HG03045 (cell line): Measurements from ENCODE around the gene SECTM1.
"Not testable (repeated sequence)": the region's sequence is repeated elsewhere in the genome, so short reads cannot be mapped to it uniquely, and the experiment has no call there.

Experiments used
- ATAC-seq: cut with Tn5 transposase; IDR thresholded peaks from one replicate; pipeline ENCODE4 v1.9.1; 2021; ENCODE audit warnings: mild to moderate bottlenecking, moderate library complexity; ENCODE audit not compliant: unreplicated experiment

The SECTM1 gene

GRCh38 chr17:82349287-82349701 lies 15.7 kb upstream of the SECTM1 start:
- no peak for ATAC-seq

DNA sequence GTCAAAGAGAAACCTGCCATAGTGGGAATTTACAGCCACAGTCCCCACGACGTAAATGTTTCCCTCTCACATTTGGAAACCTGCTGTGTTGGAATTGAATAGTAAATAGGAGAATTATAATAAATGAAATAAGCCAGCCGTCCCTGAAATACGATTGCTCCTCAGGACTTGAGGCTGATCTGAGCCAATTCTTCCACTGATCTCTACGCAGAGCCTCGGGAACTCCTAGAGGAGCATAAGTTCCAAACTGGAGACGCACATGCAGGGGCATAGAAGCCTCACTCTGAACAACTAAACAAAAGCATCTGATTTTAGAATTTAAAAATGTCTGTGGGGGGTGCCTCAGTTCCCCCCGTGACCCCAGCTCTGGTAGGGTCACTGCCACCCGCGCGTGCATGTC lies 15.3 kb upstream of the SECTM1 start:
- ATAC-seq = no peak

- ATAC-seq = no peak
Observed at GRCh38 chr17:82348434-82348833, 14.9 kb upstream of the SECTM1 start.

GRCh38 chr17:82347994-82348393 lies 14.4 kb upstream of the SECTM1 start:
- not testable (repeated sequence) for ATAC-seq

- no peak for ATAC-seq
Observed at GRCh38 chr17:82346342-82347300, 13.1 kb upstream of the SECTM1 start.

DNA sequence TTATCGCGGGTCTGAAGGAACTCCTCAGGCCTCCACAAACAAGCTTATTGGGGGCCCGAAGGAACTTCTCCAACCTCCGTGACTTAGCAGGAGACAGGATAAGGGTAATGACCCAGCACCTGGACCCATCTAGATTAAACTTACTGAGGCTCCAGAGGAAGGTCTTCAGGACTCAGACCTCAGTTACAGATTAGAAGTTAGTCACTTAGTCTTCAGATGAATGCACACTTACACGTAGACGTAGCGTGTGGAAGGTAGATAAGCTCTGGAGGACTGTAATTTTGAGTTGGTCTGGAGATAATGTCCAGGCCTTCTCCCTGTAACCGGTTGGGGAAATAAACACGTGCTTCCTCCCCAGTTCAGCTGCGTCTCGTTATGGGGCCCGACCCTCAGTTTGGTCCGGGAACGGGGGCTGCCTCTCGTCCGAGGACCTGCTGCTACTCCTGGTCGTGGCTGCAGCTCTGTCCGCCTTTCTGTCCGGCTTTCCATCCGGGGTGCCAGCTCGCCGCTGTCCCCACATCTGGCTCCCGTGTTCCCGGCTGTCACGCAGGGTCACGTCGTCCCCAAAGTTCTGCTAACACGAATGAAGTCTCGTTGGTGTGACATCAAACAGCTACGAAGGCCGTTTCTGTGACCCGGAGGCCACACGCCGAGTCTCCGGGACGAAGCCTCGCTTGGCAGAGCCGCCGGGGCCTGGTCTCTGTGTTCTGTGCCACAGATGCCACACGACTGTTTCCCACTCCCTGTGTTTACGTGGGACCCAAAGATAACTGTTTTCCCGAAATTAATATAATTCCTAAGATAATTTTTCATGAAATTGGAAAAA lies 11.8 kb upstream of the SECTM1 start:
- ATAC-seq = no peak

- ATAC-seq = no peak
Observed at GRCh38 chr17:82344175-82344907, 10.8 kb upstream of the SECTM1 start.

GRCh38 chr17:82343560-82343959 lies 10.0 kb upstream of the SECTM1 start:
- no peak for ATAC-seq

- ATAC-seq = no peak
Observed at GRCh38 chr17:82342361-82343079, 9.0 kb upstream of the SECTM1 start.

GRCh38 chr17:82339634-82340580 lies 6.3 kb upstream of the SECTM1 start:
- ATAC-seq = no peak

- no peak for ATAC-seq
Observed at GRCh38 chr17:82338858-82339633, 5.5 kb upstream of the SECTM1 start.

DNA sequence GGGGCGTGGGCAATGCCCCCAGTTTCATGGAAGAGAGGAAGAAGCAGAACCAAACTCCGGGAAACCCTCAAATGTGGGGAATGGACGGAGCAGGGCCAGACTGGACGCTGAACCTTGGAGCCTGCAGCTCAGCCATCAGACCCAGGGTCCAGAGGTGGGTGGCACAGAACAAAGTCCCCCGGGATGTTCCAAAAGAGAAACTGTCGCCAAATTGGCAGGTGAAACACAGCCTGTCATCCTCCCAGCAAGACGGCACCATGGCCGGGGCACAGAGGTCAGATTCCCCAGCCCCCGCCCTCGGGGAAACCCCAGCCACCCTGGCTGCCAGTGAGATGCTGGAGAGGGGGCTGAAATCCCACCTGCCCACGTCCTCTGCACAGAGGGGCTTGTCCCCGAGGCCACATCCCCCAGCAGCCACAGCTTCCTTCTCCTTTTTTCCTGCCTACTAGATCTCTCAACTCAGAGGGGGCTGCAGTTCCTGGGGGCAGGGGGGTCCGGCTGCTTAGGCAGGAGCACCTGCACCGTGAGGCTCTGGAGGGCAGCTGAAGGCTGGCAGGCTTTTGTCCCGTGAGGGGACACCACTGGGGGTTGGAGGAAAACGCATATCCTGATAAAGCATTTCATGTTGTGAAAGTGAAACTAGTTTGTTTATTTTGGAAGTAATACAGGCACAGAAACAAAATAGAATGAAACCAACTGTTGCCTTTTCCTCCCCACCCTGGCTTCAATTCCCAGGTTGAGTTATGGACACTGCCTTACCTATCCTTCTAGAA lies 1.2 kb upstream of the SECTM1 start:
- no peak for ATAC-seq

- no peak for ATAC-seq
Observed at GRCh38 chr17:82334204-82334621, 647 bp upstream of the SECTM1 start.

DNA sequence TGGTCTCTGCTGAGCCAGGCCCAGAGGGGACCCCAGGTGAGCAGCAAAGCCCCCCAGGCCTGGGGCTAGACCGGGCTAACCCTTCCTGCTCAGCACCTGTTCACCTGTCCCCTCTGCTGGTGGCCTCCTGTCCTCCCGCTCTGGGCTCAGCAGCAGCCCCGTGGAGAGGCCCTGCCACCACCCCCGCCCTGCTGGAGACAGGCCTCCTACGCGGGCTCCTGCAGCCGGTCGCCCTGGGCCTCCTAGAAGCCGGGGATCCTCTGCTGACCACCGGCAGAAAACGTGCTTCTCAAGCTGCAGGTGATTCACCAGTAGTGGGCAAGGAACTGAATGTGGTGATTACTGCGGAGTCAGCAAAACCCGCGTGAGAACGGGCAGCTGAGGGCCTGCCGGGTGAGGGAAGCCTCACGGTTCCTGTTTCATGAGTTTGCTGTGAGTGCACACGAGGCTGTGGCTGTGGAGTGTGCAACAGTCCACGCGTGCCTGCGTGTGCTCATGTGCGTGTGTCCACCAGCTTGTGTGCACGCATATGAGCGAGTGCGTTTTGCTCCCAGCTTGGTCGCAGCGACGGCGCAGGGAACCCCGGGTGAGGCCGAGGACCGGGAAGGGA lies 792 bp downstream of the SECTM1 start:
- no peak for ATAC-seq

DNA sequence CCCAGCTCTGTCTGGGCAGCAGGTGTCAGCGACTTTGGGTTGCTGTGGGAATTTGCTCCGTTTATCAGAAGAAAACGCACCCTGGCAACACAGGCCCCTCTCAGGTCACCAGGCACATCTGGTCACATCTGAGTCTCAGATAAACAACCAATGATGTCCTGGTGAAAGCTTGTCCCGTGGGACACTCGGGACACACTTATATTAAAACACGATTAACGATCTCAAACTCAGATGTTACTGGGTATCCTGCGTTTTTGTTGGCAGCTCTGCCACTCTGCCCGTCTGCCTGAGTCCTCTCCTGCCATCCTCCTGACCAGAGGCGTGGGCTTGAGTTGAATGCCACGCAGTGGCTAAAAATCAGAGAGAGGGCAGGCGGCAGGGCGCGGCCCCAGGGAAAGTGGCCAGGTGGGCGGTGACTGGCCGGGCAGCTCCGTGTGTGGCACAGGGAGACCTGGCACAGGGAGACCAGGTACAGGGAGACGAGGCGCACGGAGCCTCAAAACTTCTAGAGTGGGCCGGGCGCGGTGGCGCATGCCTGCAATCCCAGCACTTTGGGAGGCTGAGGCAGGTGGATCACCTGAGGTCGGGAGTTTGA lies 2.1 kb downstream of the SECTM1 start:
- ATAC-seq = no peak

- ATAC-seq = no peak
Observed at GRCh38 chr17:82330322-82331239, 3.0 kb downstream of the SECTM1 start.
